Stimulated activated CD8-positive, alpha-beta memory T cell treated with anti-CD3 and anti-CD28 coated beads, Interleukin-7, amount 100 ng/mL, for 48 hours (primary cell): Measurements from ENCODE around the gene TBPL2.
"Not testable (repeated sequence)": the region's sequence is repeated elsewhere in the genome, so short reads cannot be mapped to it uniquely, and the experiment has no call there.

Experiments
- DNase-seq, 2 donors: peaks; one replicate each; pipeline ENCODE4 v3.0.0-alpha.2; 2020; ENCODE audit warnings: low read depth in 1 of 2; ENCODE audit errors: extremely low read depth in 1 of 2

The TBPL2 gene

DNA sequence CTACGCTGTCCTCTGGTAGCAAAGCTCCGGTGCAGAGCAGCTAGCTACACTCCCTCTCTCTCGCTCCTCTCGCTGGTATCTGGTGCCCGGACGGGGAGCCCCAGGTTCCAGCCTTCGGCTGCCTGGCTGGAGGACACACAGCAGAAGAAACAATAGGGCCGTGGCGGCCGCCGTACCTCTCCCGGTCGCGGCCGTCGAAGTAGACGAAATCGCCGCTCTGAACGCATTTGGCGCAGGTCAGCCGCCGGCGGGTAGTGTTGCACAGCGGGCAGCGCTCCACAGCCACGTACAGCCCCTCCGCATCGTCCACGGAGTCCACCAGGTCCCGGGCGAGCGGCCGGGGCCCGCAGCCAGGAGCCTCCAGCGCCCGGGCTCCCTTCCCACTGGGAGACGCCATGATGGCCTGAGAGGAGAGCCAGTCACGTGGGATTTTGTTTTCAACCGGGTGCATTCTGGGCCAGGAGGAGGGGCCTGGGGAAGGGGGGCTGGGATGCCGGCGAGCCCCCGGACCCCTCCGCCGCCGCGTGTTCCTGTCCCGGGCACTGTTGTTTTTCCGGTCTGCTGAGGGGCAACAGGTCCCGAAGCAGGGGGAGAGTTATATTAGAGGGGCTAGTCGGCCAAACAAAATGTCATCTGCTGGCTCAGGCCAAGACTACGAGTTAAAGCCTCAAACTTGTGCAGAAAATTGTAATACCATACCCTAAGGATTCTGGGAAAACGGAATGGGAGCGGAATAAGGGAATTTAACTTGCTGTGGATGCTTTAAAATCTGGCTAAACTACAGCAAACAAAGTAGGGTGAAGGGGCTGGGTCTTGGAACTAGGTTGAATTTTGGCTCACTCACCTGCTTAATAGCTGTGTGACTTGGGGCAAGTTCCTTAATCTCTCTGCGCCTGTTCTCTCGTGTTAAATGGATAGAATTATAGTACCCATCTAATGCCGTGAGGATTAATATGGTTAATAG lies 28.7 kb downstream of the TBPL2 start, which contains the start of gene ATG14:
Gene ATG14, minus strand, starts transcription at position 405 of the 964 bp plus-strand sequence. Its CDS starts 8 bp downstream, at position 397.
- peak; percentile 55 to 65 for DNase-seq

GRCh38 chr14:55410876-55411275 lies 29.5 kb downstream of the TBPL2 start:
- DNase-seq, result no peak

GRCh38 chr14:55404173-55404854 lies 36.1 kb downstream of the TBPL2 start:
- DNase-seq, result no peak

GRCh38 chr14:55401751-55402150 lies 38.7 kb downstream of the TBPL2 start:
- DNase-seq, result no peak

- no peak for DNase-seq
Measured at GRCh38 chr14:55399852-55400251, 40.6 kb downstream of the TBPL2 start.

DNA sequence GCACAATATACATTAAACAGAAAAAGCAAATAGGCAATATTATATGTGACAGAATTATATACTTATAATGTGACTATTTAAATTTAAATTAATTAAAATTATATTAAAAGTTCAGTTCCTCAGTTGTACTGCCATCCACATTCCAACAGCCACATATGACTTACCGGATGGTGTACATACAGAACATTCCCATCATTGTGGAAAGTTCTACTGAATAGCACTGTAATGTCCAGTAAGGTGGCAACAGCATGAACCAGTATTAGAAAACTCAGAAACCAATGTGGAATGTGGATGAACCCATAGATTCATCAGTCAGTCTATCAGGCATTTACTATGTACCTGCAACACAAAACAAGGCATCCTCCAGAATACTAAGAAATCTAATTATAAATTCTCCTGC lies 41.2 kb downstream of the TBPL2 start:
- DNase-seq, result no peak

- no peak for DNase-seq
Measured at GRCh38 chr14:55398679-55399078, 41.7 kb downstream of the TBPL2 start.

DNA sequence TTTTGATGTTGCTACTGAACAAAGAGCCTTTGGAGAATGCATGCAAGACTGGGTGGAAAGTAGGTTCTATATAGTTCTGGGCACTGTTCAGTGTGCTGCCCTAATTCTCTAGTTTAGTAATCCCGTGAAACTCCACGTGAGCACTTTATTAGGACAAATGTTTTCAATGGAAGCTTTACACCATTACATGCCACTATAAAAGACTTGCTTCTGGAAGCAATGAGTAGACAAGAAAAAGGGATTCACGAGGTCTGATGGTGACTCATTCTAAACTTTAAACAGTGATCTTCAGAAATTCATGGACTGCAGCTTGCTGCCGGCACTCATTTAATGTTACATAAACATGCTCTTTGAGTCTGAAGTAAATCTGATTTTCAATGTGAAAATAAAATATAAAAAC lies 51.1 kb downstream of the TBPL2 start:
- DNase-seq, result no peak

GRCh38 chr14:55388160-55388559 lies 52.3 kb downstream of the TBPL2 start:
- no peak for DNase-seq

DNA sequence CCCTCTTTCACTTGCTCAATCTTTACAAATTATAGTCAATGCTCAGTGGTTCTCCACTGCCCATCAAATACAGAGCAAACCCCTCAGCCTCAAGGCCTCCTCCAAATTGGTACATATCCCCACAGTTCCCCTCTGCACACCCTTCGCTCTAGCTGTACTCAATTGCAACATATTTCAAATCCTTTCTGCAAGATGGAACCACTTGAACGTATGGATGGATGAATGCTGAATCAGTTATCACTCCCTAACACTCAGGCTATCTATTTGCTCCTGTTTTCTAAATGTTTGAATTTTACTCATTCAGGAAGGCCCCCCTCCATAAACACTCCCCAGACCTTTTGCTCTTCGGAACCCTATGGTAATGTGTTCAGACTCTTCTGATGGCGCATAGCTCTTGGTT lies 53.3 kb downstream of the TBPL2 start:
- no peak for DNase-seq

DNA sequence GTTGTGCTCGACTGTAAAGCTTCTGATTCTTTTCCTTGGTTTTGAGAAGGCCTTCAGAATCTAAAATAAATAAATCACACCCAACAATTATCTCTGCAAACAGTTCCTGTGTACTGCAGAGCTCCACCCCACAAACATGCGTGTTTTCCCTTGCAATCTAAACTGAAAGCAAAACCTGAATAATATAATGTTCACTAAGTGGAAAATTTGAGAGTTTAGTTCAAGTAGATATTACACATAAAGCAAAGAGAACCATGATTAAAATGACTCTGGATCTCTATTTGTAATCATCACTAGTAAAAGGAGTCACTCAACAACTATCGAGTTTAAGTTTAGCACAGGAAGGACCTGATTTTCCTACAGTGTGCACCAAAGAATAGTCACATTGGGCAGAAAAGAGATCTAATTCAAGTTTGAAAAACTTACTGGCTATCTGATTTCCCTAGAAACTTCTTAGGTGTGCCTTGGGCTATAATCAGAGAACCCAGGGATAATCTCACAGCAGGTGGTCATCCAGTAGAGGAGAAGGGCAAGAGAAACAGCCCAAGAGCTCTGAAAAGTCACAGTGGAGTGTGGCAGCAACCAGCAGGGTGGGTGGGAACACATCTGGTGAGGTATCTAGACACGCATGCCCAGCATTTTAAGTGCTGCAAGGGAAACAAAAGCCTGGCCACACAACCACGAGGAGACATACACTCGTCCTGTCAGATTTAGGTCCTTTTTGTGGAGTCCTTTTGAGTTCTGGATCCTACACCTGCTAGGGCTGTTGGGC lies 54.2 kb downstream of the TBPL2 start:
- no peak for DNase-seq

DNA sequence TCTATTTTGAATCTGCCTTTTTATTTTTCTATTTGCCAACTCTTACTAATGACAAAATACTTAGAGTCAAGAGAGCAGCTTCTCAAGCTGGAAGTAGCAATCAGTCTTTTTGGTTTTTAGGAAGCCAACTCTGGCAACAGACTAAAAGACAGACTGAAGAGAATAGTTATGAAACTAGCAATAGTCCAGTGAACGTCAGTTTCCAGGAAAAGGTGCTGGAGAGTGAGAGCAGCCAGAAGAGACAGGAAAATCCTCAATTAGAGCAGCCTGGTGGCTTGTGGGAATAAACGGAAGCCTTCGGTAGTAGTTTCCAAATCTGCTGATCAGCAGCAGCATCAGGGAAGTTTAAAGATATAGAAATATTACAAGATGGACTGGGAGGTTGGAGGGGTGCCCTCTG lies 55.9 kb downstream of the TBPL2 start:
- no peak for DNase-seq

- no peak for DNase-seq
Measured at GRCh38 chr14:55383541-55384140, 56.8 kb downstream of the TBPL2 start.

DNA sequence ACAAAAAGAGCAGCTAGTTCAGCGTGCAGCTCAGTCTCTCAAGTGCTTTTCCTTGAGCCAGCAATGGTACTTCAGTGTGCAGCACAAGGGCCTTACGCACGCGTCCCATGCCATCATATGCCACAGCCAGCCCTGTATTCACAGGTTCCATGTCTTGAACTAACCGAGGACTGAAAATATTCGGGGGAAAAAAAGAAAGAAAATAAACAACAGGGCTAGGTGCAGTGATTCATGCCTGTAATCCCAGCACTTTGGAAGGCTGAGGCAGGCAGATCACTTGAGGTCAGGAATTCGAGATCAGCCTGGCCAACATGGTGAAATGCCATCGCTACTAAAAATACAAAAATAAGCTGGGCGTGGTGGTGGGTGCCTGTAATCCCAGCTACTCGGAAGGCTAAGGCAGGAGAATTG lies 57.4 kb downstream of the TBPL2 start:
- not testable (repeated sequence) for DNase-seq

DNA sequence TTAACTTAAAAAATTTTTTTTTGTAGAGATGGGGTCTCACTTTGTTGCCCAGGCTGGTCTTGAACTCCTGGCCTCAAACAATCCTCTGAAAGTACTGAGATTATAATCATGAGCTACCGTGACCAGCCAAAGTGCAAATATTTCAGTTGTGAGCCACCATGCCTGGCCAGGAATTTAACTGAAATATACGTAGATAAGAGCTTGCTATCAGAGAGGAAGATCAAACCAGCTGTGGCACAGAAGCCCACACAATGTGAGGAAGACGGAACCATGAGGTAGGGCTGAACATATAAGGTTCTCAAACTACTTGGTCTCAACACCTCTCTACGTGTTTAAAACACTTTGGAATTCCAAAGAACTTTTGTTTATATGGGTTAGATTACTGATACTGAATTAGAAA lies 57.9 kb downstream of the TBPL2 start:
- no peak for DNase-seq

- DNase-seq, result no peak
Measured at GRCh38 chr14:55381561-55381960, 58.9 kb downstream of the TBPL2 start.

DNA sequence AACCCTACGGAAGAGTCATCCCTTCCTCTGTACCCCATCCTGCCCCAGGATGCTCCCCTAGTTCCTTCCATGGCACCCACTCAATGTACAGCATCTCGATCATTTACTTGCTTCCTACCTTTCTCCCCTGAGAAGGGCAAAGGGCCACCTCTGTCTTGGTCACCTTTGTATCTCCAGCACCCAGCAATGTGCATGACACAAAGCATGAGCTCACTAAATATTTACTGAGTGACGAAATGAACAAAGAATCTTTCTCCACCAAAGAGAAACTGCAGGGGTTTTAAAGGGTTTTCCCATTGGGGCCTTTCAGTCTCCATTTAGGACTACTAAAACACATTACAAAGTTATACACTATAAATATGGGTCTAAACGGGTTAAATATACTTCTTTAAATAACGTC lies 59.4 kb downstream of the TBPL2 start:
- DNase-seq, result no peak

DNA sequence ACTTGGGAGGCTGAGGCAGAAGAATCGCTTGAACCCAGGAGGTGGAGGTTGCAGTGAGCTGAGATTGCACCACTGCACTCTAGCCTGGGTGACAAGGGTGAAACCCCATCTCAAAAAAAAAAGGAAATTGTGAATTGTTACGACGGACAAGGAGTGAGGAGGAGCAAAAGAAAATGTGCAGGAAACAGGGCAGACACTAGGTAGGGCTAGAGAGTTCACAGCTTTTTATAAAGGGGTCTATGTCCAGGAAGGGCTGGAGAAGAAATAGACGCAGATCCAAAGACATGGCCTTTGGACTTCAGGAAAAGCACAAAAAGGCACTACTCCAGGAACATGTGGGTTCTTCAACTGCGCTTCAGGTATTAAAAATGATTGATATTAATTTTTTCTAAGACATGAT lies 63.2 kb downstream of the TBPL2 start:
- DNase-seq, result no peak

GRCh38 chr14:55374771-55375170 lies 65.6 kb downstream of the TBPL2 start:
- no peak for DNase-seq

DNA sequence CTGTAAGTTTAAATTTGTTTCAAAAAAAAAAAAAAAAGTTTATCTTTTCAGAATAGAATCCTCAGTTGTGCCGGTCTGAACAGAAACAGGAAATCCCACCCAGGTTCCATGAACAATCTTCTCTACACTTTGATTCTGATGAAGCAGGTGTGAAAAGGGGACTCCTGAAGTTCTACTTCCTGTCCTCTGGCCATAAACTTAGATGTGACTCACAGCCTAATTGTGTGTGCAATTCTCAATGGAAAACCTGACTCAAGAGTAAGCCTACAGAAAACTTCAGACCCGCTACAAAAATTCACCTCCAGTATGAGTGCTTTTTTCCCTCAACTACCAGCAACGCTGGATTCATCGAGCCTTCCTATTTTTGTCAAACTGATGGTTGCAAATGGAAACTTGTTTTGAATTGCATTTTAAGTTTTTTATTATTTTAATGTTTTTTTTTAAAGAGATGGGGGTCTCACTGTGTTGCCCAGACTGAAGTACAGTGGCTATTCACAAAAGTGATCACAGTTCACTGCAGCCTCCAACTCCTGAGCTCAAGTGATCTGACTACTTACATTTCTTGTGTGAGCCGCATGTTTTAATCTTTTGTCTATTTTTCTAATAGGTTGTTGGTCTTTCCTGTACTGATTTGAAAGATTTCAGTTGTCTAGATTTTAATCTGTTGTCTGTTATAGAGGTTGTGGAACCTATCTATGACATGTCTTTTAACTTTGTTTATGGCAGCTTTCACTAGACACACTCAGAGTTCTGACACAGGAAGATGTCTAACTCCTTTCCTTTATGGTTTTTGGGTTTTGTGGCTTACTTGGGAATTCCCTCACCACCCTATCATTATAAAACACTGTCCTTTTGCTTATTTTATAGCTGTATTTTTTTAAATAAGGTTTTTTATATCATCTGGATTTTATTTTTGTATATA lies 66.4 kb downstream of the TBPL2 start:
- peak in 1 of 2 donors; percentile 8 for DNase-seq
